IMR-90 (cell line): Measurements from ENCODE around the gene FAM76A. TPM values are rescaled to one million over a fixed set of nuclear protein-coding genes. Genes with fewer than 3 reads are reported as not detected.
"Not testable (repeated sequence)": the region's sequence is repeated elsewhere in the genome, so short reads cannot be mapped to it uniquely, and the experiment has no call there.

Experiments used
- ATAC-seq: fragments of 200-7000 bp; cut with Tn5 transposase; 2 replicates; pipeline ENCODE4 v1.9.1; 2020; ENCODE audit warnings: low read depth, mild to moderate bottlenecking, moderate library complexity
- BruUV-seq: library from RNA; stranded (reverse); fragments of 400-500 nt; replicated peaks from 2 replicates; lab custom pipeline; 2021; lab: Mats Ljungman, UMichigan
- CTCF ChIA-PET: fragments of 300-600 bp; formaldehyde crosslinking; extraction: SDS; loops from one replicate; lab custom pipeline; 2021; ENCODE audit warnings: antibody characterized with exemption; lab: Yijun Ruan, JAX
- POLR2A ChIA-PET: fragments of 300-600 bp; sonication (Branson Sonifier 250); formaldehyde crosslinking; loops from one replicate; lab custom pipeline; 2022; ENCODE audit warnings: antibody characterized with exemption; ENCODE audit not compliant: unreplicated experiment; lab: Charles Lee
- DNase-seq: peaks from one replicate; pipeline ENCODE4 v3.0.0; 2013
- H2AFZ ChIP-seq: replicated peaks from 2 replicates; pipeline ENCODE3; 2013; ENCODE audit warnings: low read length, mild to moderate bottlenecking; ENCODE audit not compliant: poor library complexity
- H2AK5ac ChIP-seq: 2 replicates; pipeline ENCODE4 v1.6.1; 2013; ENCODE audit warnings: low read depth, low read length, inconsistent platforms
- H2AK9ac ChIP-seq: replicated peaks from 2 replicates; pipeline ENCODE3; 2013; ENCODE audit warnings: mild to moderate bottlenecking, low read depth, low read length, moderate library complexity; ENCODE audit not compliant: poor library complexity
- H2BK120ac ChIP-seq: 2 replicates; pipeline ENCODE4 v1.6.1; 2013; ENCODE audit warnings: low read depth, low read length, inconsistent platforms
- H2BK15ac ChIP-seq: 3 replicates; pipeline ENCODE4 v1.6.1; 2013; ENCODE audit warnings: low read depth, low read length, inconsistent platforms
- H2BK20ac ChIP-seq: 2 replicates; pipeline ENCODE4 v1.6.1; 2013; ENCODE audit warnings: low read depth, mild to moderate bottlenecking, inconsistent platforms, low read length, moderate library complexity
- H2BK5ac ChIP-seq: 2 replicates; pipeline ENCODE4 v1.6.1; 2013; ENCODE audit warnings: mild to moderate bottlenecking, low read depth, low read length, inconsistent platforms; ENCODE audit not compliant: poor library complexity, severe bottlenecking
- H3K14ac ChIP-seq: replicated peaks from 2 replicates; pipeline ENCODE4 v1.6.1; 2013; ENCODE audit warnings: low read depth, low read length, inconsistent platforms
- H3K18ac ChIP-seq: 2 replicates; pipeline ENCODE4 v1.6.1; 2013; ENCODE audit warnings: low read depth, low read length, control low read depth
- H3K23ac ChIP-seq: 2 replicates; pipeline ENCODE4 v1.6.1; 2013; ENCODE audit warnings: low read depth, low read length, inconsistent platforms
- H3K27ac ChIP-seq: 2 replicates; pipeline ENCODE4 v1.5.1; 2013; ENCODE audit warnings: mild to moderate bottlenecking, control low read depth, low read length; ENCODE audit not compliant: insufficient read depth
- H3K27me3 ChIP-seq: 2 replicates; pipeline ENCODE4 v1.6.1; 2013; ENCODE audit warnings: low read length; ENCODE audit not compliant: control insufficient read depth, insufficient read depth
- H3K36me3 ChIP-seq: 2 replicates; pipeline ENCODE4 v1.6.1; 2013; ENCODE audit warnings: low read length, mixed read lengths; ENCODE audit not compliant: control insufficient read depth, insufficient read depth
- H3K4ac ChIP-seq: 2 replicates; pipeline ENCODE4 v1.6.1; 2013; ENCODE audit warnings: low read depth, low read length, inconsistent platforms
- H3K4me1 ChIP-seq: 2 replicates; pipeline ENCODE4 v1.6.1; 2013; ENCODE audit warnings: low read length, mixed read lengths; ENCODE audit not compliant: control insufficient read depth, insufficient read depth
- H3K4me2 ChIP-seq: 2 replicates; pipeline ENCODE4 v1.6.1; 2013; ENCODE audit warnings: low read depth, mild to moderate bottlenecking, control low read depth, low read length, moderate library complexity
- H3K4me3 ChIP-seq: 2 replicates; pipeline ENCODE4 v1.5.1; 2013; ENCODE audit warnings: low read depth, mild to moderate bottlenecking, control low read depth, low read length, moderate library complexity; ENCODE audit not compliant: insufficient read depth
- H3K56ac ChIP-seq: 2 replicates; pipeline ENCODE4 v1.6.1; 2013; ENCODE audit warnings: low read length, inconsistent platforms; ENCODE audit not compliant: insufficient read depth; ENCODE audit errors: extremely low read depth
- H3K79me1 ChIP-seq, 2 experiments: 2 replicates each; pipeline ENCODE4 v1.6.1; 2013; ENCODE audit warnings: low read length in 2 of 2, inconsistent platforms in 1 of 2, low read depth in 1 of 2
- H3K9ac ChIP-seq: 2 replicates; pipeline ENCODE4 v1.6.1; 2013; ENCODE audit warnings: low read depth, low read length, control low read depth
- H3K9me1 ChIP-seq: 2 replicates; pipeline ENCODE4 v1.6.1; 2013; ENCODE audit warnings: low read length, inconsistent platforms; ENCODE audit not compliant: insufficient read depth
- H3K9me3 ChIP-seq: 2 replicates; pipeline ENCODE4 v1.6.1; 2013; ENCODE audit warnings: low read length; ENCODE audit not compliant: control insufficient read depth, insufficient read depth
- H4K20me1 ChIP-seq: 2 replicates; pipeline ENCODE4 v1.6.1; 2013; ENCODE audit warnings: low read length, inconsistent platforms; ENCODE audit not compliant: insufficient read depth
- H4K5ac ChIP-seq: 2 replicates; pipeline ENCODE4 v1.6.1; 2013; ENCODE audit warnings: mild to moderate bottlenecking, low read depth, low read length, control low read depth
- H4K8ac ChIP-seq, 2 experiments: 2 replicates each; pipeline ENCODE4 v1.6.1; 2013; ENCODE audit warnings: low read depth in 2 of 2, low read length in 2 of 2, control low read depth in 1 of 2, inconsistent platforms in 1 of 2
- H4K91ac ChIP-seq: 2 replicates; pipeline ENCODE4 v1.6.1; 2013; ENCODE audit warnings: low read depth, low read length, inconsistent platforms; ENCODE audit not compliant: insufficient read depth
- BHLHE40 ChIP-seq: fragments of 150-350 bp; IDR thresholded peaks from 2 replicates; pipeline ENCODE4 v1.6.1; 2016; ENCODE audit warnings: mild to moderate bottlenecking, low read depth, low read length
- MAFK ChIP-seq: IDR thresholded peaks from 2 replicates; pipeline ENCODE4 v1.6.1; 2012; ENCODE audit warnings: low read depth, low read length, improper control_type of control experiment
- POLR2A ChIP-seq: IDR thresholded peaks from 2 replicates; pipeline ENCODE4 v1.6.1; 2012; ENCODE audit warnings: mild to moderate bottlenecking, low read depth, low read length
- RAD21 ChIP-seq: IDR thresholded peaks from 2 replicates; pipeline ENCODE4 v1.6.1; 2012; ENCODE audit warnings: low read length, improper control_type of control experiment
- WGBS, 2 experiments: methylation state at CpG; one replicate each; pipeline versions ENCODE4 v1.1.5 to v1.1.7; 2013; ENCODE audit warnings: missing lambda C conversion rate in 2 of 2; ENCODE audit not compliant: insufficient read length in 1 of 2; ENCODE audit errors: extremely low coverage in 2 of 2; 5-methylcytosine and 5-hydroxymethylcytosine counted together
- dilution Hi-C: fragments of 300-500 bp; cut with HindIII; formaldehyde crosslinking; loops from one replicate; pipeline ENCODE4 v1.14.3; 2018; ENCODE audit warnings: low sequenced_read_pairs; ENCODE audit not compliant: unreplicated experiment
- in situ Hi-C: fragments of 300-500 bp; cut with MboI; formaldehyde crosslinking; loops from 3 replicates; pipeline ENCODE4 v1.14.3; 2019; ENCODE audit warnings: low sequenced_read_pairs, inconsistent platforms, mixed read lengths
- intact Hi-C: fragments of 100-400 bp; cut with micrococcal nuclease; formaldehyde crosslinking; loops from 2 replicates; pipeline ENCODE4 v1.10.0; 2022
- polyA plus RNA-seq, 3 experiments: library from polyadenylated mRNA; depleted of rRNA; stranded (reverse); fragments of >200 nt; gene quantifications; 2 replicates each; pipeline ENCODE4 v1.2.3, GENCODE V29; 2012; ENCODE audit warnings: low replicate concordance in 1 of 3
- total RNA-seq: library from RNA; depleted of rRNA; stranded (reverse); fragments of >200 nt; gene quantifications from 2 replicates; pipeline ENCODE4 v1.2.3, GENCODE V29; 2012
- TF ChIP-seq, protein P1 (sequence below): fragments of 150-350 bp; IDR thresholded peaks from 2 replicates; pipeline ENCODE4 v1.6.1; 2017; ENCODE audit warnings: mild to moderate bottlenecking, antibody characterized with exemption, low read length, low read depth

Gene FAM76A
- total and polyA plus RNA-seq, 2 of the 4 experiments (the other 2 are of a cell fraction) = 2.3 to 10.0 TPM

DNA sequence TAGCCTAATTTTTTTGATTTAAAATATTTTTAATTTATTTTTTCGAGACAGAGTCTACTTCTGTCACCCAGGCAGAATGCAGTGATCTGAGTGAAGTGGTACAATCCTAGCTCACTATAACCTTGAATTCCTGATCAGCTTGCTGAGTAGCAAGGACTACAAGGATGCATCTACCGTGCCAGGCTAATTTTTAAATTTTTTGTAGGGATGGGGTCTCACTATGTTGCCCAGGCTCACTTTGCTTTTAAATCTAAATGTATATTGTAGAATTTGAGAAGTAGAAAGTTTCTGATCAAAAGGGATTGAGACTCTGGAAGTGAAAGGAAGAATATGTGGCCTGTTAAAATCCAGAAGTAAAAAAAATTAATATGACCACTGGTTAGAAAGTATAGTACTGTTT lies 48.9 kb downstream of the FAM76A start:
- intact Hi-C loops (loop anchor here (2.0 kb wide), 1 partner anchor 48 kb away; no protein-coding TSS in a partner anchor), dilution Hi-C loops (no loop called here), in situ Hi-C loops (no loop called here)
- Histone ChIP-seq H4K91ac (no peak overlapping the region), H3K14ac (no peak overlapping the region), H2AK5ac (no peak overlapping the region), H3K56ac (no peak overlapping the region), H3K27ac (no peak overlapping the region), H4K8ac (no peak overlapping the region), H2BK20ac (no peak overlapping the region), H3K18ac (no peak overlapping the region), H4K20me1 (peaks cover 15% of the 10 kb centered on the region; the same call in 1 of the 2 replicates), H3K27me3 (no peaks in the 10 kb centered on the region), H3K4ac (no peak overlapping the region), H3K23ac (no peak overlapping the region), H4K5ac (no peak overlapping the region), H3K9me3 (no peaks in the 10 kb centered on the region), H2AK9ac (no peak overlapping the region), H2BK120ac (no peak overlapping the region), H3K4me3 (no peak overlapping the region), H2BK15ac (no peak overlapping the region), H3K36me3 (no peaks in the 10 kb centered on the region), H2AFZ (no peak overlapping the region), H3K9ac (peak overlapping the region; percentile 93), H2BK5ac (no peak overlapping the region), H3K4me1 (peaks cover 4% of the 10 kb centered on the region; the same call in 1 of the 2 replicates), H3K4me2 (peak overlapping the region; percentile 94), H3K79me1 (peaks cover 13 to 54% of the 10 kb centered on the region in 2 experiments; a peak in 3 of 4 replicates), H3K9me1 (no peaks in the 10 kb centered on the region; the same call in 1 of the 2 replicates)
- no CpG with 5 or more reads among the region's 2 CpGs for WGBS, 2 experiments
- BruUV-seq = no TSS peak
- ChIA-PET POLR2A (no interaction called here), CTCF (interaction anchor here (0.6 to 1.1 kb wide), 2 partner anchors 10 to 915 kb away, joined by 3 to 4 read pairs; no protein-coding TSS in a partner anchor)
- TF ChIP-seq BHLHE40 (no peak), RAD21 (no peak), POLR2A (no peak), MAFK (no peak)
- TF ChIP-seq, protein P1, sequence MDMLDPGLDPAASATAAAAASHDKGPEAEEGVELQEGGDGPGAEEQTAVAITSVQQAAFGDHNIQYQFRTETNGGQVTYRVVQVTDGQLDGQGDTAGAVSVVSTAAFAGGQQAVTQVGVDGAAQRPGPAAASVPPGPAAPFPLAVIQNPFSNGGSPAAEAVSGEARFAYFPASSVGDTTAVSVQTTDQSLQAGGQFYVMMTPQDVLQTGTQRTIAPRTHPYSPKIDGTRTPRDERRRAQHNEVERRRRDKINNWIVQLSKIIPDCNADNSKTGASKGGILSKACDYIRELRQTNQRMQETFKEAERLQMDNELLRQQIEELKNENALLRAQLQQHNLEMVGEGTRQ = no peak
- no peak for DNase-seq
- no peak for ATAC-seq

DNA sequence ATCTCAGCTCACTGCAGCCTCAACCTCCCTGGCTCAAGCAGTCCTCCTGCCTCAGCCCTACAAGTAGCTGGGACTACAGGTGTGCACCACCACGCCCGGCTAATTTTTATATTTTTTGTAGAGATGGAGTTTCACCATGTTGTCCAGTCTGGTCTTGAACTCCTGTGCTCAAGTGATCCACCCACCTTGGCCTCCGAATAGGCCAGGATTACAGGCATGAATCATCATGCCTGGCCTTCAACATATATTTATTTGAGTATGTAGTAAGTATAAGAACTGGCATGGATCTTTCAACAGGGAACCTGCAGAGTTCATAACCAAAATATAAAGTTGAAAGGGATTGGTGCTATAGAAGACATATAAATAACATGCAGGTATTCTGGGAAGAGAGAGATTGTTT lies 49.6 kb downstream of the FAM76A start:
- H3K4me1 ChIP-seq, H2AK5ac ChIP-seq, H3K9me1 ChIP-seq, H2BK15ac ChIP-seq, dilution Hi-C loops, H3K4me2 ChIP-seq, H4K91ac ChIP-seq, H3K4ac ChIP-seq, H3K27ac ChIP-seq, H3K18ac ChIP-seq, POLR2A ChIA-PET, H2BK5ac ChIP-seq, H3K9ac ChIP-seq, H2BK20ac ChIP-seq, H4K5ac ChIP-seq, H3K23ac ChIP-seq, H2AK9ac ChIP-seq, H3K36me3 ChIP-seq, H3K27me3 ChIP-seq, H2BK120ac ChIP-seq, H3K4me3 ChIP-seq, in situ Hi-C loops, H4K8ac ChIP-seq, H2AFZ ChIP-seq, H3K56ac ChIP-seq, H3K14ac ChIP-seq, BruUV-seq, ATAC-seq, H3K9me3 ChIP-seq: not testable (repeated sequence)
- intact Hi-C loops = loop anchor here (2.0 kb wide), 1 partner anchor 49 kb away; no protein-coding TSS in a partner anchor
- DNase-seq = peak; percentile 42
- peaks cover 21% of the 10 kb centered on the region; the same call in 1 of the 2 replicates for H4K20me1 ChIP-seq
- no CpG with 5 or more reads among the region's 3 CpGs for WGBS, 2 experiments
- H3K79me1 ChIP-seq = peaks cover 13 to 61% of the 10 kb centered on the region in 2 experiments; a peak in 3 of 4 replicates
- CTCF ChIA-PET = interaction anchor here (0.6 to 1.1 kb wide), 2 partner anchors 9 to 916 kb away, joined by 3 to 4 read pairs; no protein-coding TSS in a partner anchor
